ENCODE measurements around the gene SINHCAF. TPM values are rescaled to one million over a fixed set of nuclear protein-coding genes. Genes with fewer than 3 reads are reported as not detected.

SINHCAF gene
- total and polyA plus RNA-seq, 4 donors = 2.3 to 10.3 (median 4.9) TPM

- Histone ChIP-seq H3K9me3 (ENCODE audit: control insufficient read depth in 4 of 4, low read length in 3 of 4) (no peaks in the 10 kb centered on the region), H3K27ac (ENCODE audit: low read depth in 1 of 2, low read length in 2 of 2) (no peak overlapping the region), H3K4me3 (ENCODE audit: low read depth in 1 of 3, low read length in 3 of 3) (no peak overlapping the region), H3K9ac (ENCODE audit: low read depth in 1 of 2, low read length in 2 of 2) (no peak overlapping the region), H3K36me3 (ENCODE audit: control insufficient read depth in 4 of 4, insufficient read depth in 3 of 4, low read depth in 1 of 4, low read length in 3 of 4) (no peaks in the 10 kb centered on the region), H3K27me3 (ENCODE audit: control insufficient read depth in 4 of 4, insufficient read depth in 4 of 4, low read length in 3 of 4) (no peaks in the 10 kb centered on the region), H3K4me1 (ENCODE audit: control insufficient read depth in 4 of 4, insufficient read depth in 4 of 4, low read length in 3 of 4) (no peaks in the 10 kb centered on the region)
- 89% methylated on average over 8 of the region's 8 CpGs for WGBS
- TF ChIP-seq EGR1 (IDR thresholded peaks at IDR 0.05; ENCODE audit: low read depth in 2 of 2) = no peak
- no peak for TF ChIP-seq GABPA (IDR thresholded peaks at IDR 0.05 in 1 of 2, conservative IDR thresholded peaks at IDR 0.05 in 1 of 2)
- TF ChIP-seq HNF4A (conservative IDR thresholded peaks at IDR 0.05) = no peak
- TF ChIP-seq FOXA1 (IDR thresholded peaks at IDR 0.05) = no peak
- TF ChIP-seq SP1 (IDR thresholded peaks at IDR 0.05) = no peak
- no peak for TF ChIP-seq FOXA2 (IDR thresholded peaks at IDR 0.05)
- TF ChIP-seq HNF4G (IDR thresholded peaks at IDR 0.05) = no peak
- TF ChIP-seq, protein P1, sequence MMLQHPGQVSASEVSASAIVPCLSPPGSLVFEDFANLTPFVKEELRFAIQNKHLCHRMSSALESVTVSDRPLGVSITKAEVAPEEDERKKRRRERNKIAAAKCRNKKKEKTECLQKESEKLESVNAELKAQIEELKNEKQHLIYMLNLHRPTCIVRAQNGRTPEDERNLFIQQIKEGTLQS (IDR thresholded peaks at IDR 0.05) = no peak
- no peak for TF ChIP-seq TAF1 (conservative IDR thresholded peaks at IDR 0.05)
- TF ChIP-seq, protein P2, sequence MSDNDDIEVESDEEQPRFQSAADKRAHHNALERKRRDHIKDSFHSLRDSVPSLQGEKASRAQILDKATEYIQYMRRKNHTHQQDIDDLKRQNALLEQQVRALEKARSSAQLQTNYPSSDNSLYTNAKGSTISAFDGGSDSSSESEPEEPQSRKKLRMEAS (IDR thresholded peaks at IDR 0.05) = no peak
- no peak for TF ChIP-seq YY1 (IDR thresholded peaks at IDR 0.05)
- TF ChIP-seq NR2F2 (IDR thresholded peaks at IDR 0.05) = no peak
- no peak for TF ChIP-seq RXRA (IDR thresholded peaks at IDR 0.05)
- no peak for DNase-seq (ENCODE audit: low spot score)
Observed at GRCh38 chr12:31343139-31343538, 17.2 kb upstream of the SINHCAF start.

GRCh38 chr12:31342286-31342685 is 16.3 kb upstream of the SINHCAF start:
- TF ChIP-seq HNF4A (conservative IDR thresholded peaks at IDR 0.05) = no peak
- TF ChIP-seq NR2F2 (IDR thresholded peaks at IDR 0.05) = no peak
- TF ChIP-seq, protein P1 (IDR thresholded peaks at IDR 0.05) = no peak
- TF ChIP-seq, protein P3, sequence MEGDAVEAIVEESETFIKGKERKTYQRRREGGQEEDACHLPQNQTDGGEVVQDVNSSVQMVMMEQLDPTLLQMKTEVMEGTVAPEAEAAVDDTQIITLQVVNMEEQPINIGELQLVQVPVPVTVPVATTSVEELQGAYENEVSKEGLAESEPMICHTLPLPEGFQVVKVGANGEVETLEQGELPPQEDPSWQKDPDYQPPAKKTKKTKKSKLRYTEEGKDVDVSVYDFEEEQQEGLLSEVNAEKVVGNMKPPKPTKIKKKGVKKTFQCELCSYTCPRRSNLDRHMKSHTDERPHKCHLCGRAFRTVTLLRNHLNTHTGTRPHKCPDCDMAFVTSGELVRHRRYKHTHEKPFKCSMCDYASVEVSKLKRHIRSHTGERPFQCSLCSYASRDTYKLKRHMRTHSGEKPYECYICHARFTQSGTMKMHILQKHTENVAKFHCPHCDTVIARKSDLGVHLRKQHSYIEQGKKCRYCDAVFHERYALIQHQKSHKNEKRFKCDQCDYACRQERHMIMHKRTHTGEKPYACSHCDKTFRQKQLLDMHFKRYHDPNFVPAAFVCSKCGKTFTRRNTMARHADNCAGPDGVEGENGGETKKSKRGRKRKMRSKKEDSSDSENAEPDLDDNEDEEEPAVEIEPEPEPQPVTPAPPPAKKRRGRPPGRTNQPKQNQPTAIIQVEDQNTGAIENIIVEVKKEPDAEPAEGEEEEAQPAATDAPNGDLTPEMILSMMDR (IDR thresholded peaks at IDR 0.05; ENCODE audit: low read depth, low read length, missing input control) = no peak
- TF ChIP-seq HNF4G (IDR thresholded peaks at IDR 0.05) = no peak
- TF ChIP-seq, protein P4, sequence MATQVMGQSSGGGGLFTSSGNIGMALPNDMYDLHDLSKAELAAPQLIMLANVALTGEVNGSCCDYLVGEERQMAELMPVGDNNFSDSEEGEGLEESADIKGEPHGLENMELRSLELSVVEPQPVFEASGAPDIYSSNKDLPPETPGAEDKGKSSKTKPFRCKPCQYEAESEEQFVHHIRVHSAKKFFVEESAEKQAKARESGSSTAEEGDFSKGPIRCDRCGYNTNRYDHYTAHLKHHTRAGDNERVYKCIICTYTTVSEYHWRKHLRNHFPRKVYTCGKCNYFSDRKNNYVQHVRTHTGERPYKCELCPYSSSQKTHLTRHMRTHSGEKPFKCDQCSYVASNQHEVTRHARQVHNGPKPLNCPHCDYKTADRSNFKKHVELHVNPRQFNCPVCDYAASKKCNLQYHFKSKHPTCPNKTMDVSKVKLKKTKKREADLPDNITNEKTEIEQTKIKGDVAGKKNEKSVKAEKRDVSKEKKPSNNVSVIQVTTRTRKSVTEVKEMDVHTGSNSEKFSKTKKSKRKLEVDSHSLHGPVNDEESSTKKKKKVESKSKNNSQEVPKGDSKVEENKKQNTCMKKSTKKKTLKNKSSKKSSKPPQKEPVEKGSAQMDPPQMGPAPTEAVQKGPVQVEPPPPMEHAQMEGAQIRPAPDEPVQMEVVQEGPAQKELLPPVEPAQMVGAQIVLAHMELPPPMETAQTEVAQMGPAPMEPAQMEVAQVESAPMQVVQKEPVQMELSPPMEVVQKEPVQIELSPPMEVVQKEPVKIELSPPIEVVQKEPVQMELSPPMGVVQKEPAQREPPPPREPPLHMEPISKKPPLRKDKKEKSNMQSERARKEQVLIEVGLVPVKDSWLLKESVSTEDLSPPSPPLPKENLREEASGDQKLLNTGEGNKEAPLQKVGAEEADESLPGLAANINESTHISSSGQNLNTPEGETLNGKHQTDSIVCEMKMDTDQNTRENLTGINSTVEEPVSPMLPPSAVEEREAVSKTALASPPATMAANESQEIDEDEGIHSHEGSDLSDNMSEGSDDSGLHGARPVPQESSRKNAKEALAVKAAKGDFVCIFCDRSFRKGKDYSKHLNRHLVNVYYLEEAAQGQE (IDR thresholded peaks at IDR 0.05) = no peak
- TF ChIP-seq TAF1 (conservative IDR thresholded peaks at IDR 0.05) = no peak
- TF ChIP-seq SP1 (IDR thresholded peaks at IDR 0.05) = no peak
- WGBS = 89% methylated on average over 1 of the region's 1 CpG
- no peaks in the 10 kb centered on the region for H3K27me3 ChIP-seq (ENCODE audit: control insufficient read depth in 4 of 4, insufficient read depth in 4 of 4, low read length in 3 of 4)
- H3K9me3 ChIP-seq (ENCODE audit: control insufficient read depth in 4 of 4, low read length in 3 of 4) = no peaks in the 10 kb centered on the region
- H3K9ac ChIP-seq (ENCODE audit: low read depth in 1 of 2, low read length in 2 of 2) = no peak overlapping the region
- no peaks in the 10 kb centered on the region for H3K4me1 ChIP-seq (ENCODE audit: control insufficient read depth in 4 of 4, insufficient read depth in 4 of 4, low read length in 3 of 4)
- no peak overlapping the region for H3K4me3 ChIP-seq (ENCODE audit: low read depth in 1 of 3, low read length in 3 of 3)
- no peak for DNase-seq (ENCODE audit: low spot score)
- H3K36me3 ChIP-seq (ENCODE audit: control insufficient read depth in 4 of 4, insufficient read depth in 3 of 4, low read depth in 1 of 4, low read length in 3 of 4) = no peaks in the 10 kb centered on the region
- no peak overlapping the region for H3K27ac ChIP-seq (ENCODE audit: low read depth in 1 of 2, low read length in 2 of 2)

Data from liver (tissue), 9 donors.